ENCODE results near the gene PTPRF.
"Not testable (repeated sequence)": the region's sequence is repeated elsewhere in the genome, so short reads cannot be mapped to it uniquely, and the experiment has no call there.

The PTPRF gene

GRCh38 chr1:43530483-43531106 is at the start of gene PTPRF:
PTPRF (plus strand) TSS chr1:43530883; CDS start chr1:43545076, 14,193 bp downstream.
- DNase-seq: no peak

DNA sequence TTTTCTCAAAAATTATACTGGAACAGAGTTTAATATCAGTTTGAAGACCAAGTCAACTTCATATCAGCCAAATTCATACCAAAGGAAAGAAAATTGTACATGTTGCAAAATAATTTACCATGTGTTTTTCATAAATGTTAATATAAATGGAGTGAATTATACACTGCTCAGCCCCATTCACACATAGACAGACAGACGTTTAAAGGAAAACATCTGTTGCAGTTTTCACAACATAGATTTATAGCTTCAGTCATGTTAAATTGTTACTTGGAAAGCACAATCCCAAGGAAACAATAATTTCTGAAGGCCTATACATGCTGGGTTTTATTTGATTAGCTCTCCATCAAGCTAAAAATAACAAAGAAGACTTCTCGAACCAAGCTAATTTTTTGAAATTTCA is 49.2 kb upstream of the PTPRF start:
- DNase-seq: no peak

DNA sequence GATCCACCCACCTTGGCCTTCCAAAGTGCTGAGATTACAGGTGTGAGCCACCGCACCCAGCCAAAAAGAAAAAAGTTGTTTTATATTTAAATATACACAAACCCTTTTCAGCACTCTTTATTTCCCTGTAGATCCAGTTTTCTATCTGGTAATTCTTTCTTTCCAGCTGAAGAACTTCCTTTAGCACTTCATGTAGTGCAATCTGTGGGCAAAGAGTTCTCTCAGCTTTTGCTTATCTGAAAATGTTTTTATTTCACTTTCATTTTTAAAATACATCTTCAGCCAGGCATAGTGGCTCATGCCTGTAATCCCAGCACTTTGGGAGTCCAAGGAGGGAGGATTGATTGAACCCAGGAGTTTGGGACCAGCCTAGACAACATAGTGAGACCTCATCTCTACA is 48.5 kb upstream of the PTPRF start:
- peak; percentile 15 for DNase-seq

DNA sequence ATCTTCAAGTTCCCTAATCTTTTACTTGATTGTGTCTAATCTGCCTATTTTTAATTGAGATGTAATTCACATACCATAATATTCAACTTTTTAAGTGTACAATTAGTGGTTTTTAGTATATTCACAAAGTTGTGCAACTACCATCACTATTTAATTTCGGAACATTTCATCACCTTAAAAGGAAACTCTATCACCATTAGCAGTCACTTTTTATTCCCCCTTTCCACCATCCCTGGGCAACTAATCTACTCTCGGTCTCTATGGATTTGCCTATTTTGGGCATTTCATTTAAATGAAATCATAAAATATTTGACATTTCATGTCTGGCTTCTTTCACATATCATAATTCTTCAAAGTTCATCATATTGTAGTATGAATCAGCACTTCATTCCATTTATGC is 46.3 kb upstream of the PTPRF start:
- no peak for DNase-seq

GRCh38 chr1:43488165-43488564 is 42.5 kb upstream of the PTPRF start:
- no peak for DNase-seq

- no peak for DNase-seq
These were observed 39.6 kb upstream of the PTPRF start for GRCh38 chr1:43491061-43491460.

- no peak for DNase-seq
These were observed 37.9 kb upstream of the PTPRF start for GRCh38 chr1:43492826-43493225.

DNA sequence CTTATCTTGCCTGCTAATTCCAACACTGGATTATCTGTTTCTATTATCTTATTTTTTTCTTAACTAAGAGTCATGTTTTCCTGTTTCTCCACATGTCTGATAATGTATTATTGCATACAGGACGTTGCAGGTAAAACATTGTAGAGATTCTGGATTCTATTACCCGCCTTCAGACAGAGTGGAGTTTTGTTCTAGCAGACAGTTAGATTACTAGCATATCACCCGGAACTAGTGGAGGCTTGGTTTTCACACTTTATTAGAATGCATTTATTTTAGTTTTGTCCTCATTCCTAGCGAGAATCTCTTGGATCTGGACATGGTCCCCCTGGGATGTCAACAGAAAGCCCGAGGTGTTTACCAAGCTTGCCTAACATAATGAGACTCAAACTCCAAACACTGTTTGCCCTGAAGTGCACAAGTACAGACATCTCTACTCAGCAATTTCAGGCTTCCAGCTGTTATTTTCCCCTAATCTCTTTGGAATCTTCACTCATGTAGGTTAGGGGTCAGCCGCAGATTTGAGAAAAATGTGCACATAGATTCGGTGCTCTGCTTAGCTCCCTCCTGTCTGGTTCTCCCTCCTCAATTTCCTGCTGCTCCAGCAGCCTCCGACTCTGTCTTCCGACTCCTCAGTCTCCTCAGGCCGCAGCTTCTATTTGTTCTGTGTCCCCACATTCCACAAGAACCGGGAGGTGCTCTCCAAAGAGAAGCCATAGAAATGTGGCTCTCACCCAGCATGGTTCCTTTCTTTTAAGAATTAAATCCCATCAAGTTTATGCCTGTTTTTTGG is 36.8 kb upstream of the PTPRF start:
- DNase-seq: no peak

DNA sequence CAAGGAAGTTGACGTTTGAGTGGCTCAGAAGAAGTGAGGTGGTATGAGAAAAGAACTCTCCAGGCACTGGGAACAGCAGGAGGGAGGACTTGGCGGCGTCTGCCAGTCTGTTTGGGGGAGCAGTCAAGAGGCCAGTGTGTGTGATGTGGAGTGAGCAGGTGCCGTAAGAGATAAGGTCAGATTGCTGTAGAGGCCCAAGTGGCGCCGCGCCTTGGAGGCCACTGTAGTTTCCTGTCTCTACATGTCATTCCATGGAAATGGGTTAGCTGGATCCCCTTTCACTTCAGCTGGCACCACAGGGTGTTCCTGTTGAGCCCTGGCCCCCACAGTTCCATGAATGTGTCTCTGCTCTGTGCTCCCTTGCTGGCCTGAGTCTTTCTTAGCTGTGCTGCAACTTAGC is 35.5 kb upstream of the PTPRF start:
- DNase-seq: no peak

GRCh38 chr1:43499898-43500297 is 30.8 kb upstream of the PTPRF start:
- DNase-seq: no peak

DNA sequence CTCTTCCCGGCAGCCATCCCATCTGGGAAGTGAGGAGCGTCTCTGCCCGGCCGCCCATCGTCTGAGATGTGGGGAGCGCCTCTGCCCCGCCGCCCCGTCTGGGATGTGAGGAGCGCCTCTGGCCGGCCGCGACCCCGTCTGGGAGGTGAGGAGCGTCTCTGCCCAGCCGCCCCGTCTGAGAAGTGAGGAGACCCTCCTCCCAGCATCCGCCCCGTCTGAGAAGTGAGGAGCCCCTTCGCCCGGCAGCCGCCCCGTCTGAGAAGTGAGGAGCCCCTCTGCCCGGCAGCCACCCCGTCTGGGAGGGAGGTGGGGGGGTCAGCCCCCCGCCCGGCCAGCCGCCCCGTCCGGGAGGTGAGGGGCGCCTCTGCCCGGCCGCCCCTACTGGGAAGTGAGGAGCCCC is 28.9 kb upstream of the PTPRF start:
- DNase-seq: not testable (repeated sequence)

DNA sequence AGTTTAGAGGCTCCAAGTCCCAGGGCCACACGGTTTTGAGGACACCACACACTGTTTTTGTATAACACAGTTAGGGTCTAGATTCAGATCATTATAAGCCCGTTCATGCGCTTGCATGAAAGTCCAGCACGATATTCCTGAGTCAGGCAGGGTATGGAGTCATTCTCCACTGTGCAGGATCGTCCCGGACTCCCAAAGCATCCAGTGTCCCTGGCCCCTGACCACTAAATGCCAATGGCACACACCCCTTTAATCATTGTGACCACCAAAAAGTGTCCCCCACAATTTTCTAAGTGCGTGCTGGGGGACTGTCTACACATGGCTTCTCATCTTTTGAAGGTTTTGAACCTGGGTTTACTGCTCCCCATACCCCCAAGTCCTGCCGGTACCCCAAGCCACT is 27.1 kb upstream of the PTPRF start:
- DNase-seq: no peak

DNA sequence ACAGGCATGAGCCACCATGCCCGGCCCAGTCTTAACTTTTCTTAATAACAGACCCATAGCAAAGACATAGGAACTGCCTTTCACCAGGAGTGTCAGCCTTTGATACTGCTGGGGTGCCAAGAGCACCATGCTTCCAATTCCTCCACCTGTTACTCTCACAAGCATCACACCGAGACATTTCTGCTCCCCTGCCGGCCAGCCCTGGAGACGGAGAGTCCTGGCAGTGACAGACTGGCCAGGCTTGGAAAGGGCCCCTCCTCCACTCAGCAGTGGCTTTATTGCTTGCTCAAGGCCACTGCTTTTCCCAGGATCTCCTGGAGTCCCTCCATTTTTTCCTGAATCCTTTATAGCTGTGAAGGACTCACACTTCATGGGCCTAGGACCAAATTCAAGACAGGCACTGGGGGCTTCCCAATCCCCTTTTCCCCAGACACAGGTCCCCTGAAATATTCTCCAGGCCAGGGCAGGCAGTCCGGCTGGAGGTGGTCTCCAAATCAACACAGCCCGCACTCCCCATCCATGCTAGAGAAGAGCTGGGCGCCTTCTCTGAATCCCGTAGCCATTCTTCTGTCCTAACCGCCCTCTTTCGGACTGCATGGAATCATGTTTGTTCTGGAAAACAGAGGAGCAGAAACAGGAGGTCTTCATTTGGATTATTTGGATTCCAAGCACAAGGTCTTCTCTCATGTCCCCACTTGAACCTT is 25.5 kb upstream of the PTPRF start:
- no peak for DNase-seq

- no peak for DNase-seq
These were observed 24.4 kb upstream of the PTPRF start for GRCh38 chr1:43506233-43506632.

DNA sequence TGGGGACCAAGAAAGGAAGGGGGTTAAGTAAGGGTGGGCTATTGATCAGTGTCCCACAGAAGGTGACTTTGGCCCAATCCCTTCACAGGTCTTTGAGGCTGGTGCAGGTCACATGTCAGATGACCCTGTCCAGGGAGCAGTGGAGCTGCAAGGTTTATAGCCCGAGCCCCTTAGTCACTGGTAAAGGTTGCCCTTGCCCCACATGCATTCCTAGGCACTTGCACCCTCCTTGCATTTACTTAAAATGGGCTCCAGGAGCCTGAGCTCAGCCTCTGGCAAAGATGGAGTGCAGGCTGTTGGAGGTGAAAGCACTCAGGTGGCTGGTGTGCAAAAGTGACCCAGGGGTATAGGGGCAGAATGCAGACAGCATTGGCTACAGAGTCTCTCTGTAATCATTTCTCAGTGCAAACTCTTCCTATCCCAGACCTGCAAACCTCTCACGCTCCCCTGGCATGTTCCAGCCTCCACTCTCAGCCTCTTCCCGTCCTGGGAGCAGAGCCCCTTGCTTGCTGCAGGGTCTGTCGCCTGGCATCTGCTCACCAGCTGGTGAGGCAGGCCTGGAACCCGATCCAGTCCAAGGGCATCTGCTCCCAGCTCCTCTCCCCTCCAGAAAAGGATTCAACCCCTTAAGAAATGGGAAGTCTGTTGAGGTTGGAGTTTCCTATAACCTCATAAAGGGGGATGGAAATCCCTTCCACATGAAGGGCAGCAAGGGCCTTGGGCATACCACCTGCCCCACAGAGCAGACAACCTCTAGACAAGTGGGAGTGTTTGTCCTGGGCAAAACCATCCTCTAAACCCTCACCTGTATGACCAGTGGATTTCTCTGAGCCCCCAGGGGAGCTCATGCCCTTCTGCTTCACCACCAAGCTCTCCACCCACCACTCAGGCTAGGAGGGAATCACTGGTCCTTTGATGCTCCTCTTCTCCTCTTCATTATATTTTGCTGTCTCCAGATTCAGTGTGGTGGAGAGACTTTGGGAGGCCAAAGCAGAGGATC is 23.1 kb upstream of the PTPRF start:
- DNase-seq: no peak

GRCh38 chr1:43509007-43509739 is 21.5 kb upstream of the PTPRF start:
- DNase-seq: no peak

DNA sequence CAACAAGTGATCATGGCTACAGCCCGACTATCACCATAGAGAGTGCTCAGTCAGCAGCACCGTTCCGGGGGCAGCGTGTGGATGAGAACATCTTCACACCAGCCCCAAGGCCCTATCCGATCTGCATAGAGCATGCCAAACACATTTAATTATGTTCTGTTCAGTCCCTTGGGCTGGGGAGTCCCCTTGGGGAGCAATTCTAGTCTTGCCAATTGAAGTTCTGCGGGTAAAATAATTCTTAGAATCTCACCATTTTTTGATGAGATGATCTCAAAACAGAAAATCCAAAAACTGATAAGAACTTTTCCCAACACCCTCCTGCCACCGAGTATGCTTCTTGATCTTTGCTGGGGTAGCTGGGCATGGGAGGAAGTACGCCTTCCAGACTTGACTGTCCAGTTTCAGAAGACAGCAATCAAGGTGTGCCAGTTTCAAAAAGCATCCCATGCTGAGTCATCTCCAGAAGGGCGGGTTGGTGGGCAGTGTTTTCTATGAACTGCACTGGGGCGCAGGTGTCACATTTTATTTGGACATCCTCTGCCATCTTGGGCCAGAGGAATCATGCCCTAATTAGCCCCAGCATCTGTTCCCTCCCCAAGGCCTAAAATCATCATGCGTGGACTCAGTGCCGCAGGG is 20.8 kb upstream of the PTPRF start:
- DNase-seq: no peak

- DNase-seq: no peak
These were observed 20.1 kb upstream of the PTPRF start for GRCh38 chr1:43510621-43511020.

- DNase-seq: no peak
These were observed 19.3 kb upstream of the PTPRF start for GRCh38 chr1:43511394-43511793.

DNA sequence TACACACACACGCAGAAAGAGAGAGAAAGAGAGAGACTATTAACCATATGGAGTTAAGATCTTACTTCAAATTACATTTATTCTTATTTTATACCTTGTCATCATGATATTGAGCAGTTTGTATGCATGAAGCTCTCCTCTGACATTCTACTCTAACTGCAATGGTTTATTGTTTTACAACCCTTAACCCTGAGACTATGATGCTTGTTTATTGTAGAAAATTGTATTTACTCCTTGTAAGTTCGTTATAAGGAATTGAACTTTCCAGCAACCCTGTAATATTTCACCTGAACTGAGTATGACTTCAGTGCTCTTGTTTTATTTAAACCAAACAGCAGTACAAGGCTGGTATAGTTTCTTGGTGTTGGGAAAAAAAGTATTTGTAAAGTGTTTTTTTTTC is 18.6 kb upstream of the PTPRF start:
- no peak for DNase-seq

- no peak for DNase-seq
These were observed 18.0 kb upstream of the PTPRF start for GRCh38 chr1:43512681-43513080.

Measured in inflammatory macrophage treated with lipopolysaccharide for 4 hours (primary cell).